HL-60 (cell line): ENCODE data around the gene ELAC2.

ENCODE experiments used
- DNase-seq, 2 experiments: peaks; one replicate each; pipeline ENCODE4 v3.0.0-alpha.2; 2010 to 2020; ENCODE audit warnings: low read depth in 1 of 2, low spot score in 1 of 2
- H3K27ac ChIP-seq: fragments of 250-450 bp; sonication (Bioruptor Pico); replicated peaks from 2 replicates; pipeline ENCODE4 v1.5.1; 2020; ENCODE audit warnings: mild to moderate bottlenecking, moderate library complexity
- H3K27me3 ChIP-seq: fragments of 250-450 bp; sonication (Bioruptor Pico); 2 replicates; pipeline ENCODE4 v1.5.1; 2021; ENCODE audit warnings: mild to moderate bottlenecking, moderate library complexity; ENCODE audit not compliant: insufficient read depth, poor library complexity, severe bottlenecking
- H3K4me3 ChIP-seq: replicated peaks from 2 replicates; pipeline ENCODE4 v1.5.1; 2011; ENCODE audit warnings: mild to moderate bottlenecking, control low read depth, low read length; ENCODE audit not compliant: insufficient read depth
- CTCF ChIP-seq: IDR thresholded peaks from one replicate; pipeline ENCODE4 v1.5.1; 2011; ENCODE audit warnings: low read length, control low read depth, inconsistent platforms; ENCODE audit not compliant: insufficient read depth
- GABPA ChIP-seq: IDR thresholded peaks from 2 replicates; pipeline ENCODE4 v1.6.1; 2012; ENCODE audit warnings: low read depth
- POLR2AphosphoS5 ChIP-seq: IDR thresholded peaks from 2 replicates; pipeline ENCODE4 v1.6.1; 2012; ENCODE audit warnings: low read depth
- SPI1 ChIP-seq: IDR thresholded peaks from 2 replicates; pipeline ENCODE4 v1.6.1; 2012; ENCODE audit warnings: low read depth, mild to moderate bottlenecking, borderline replicate concordance
- TF ChIP-seq, protein P1 (sequence below): IDR thresholded peaks from 2 replicates; pipeline ENCODE4 v1.6.1; 2012; ENCODE audit warnings: low read depth; ENCODE audit not compliant: insufficient replicate concordance

The ELAC2 gene

DNA sequence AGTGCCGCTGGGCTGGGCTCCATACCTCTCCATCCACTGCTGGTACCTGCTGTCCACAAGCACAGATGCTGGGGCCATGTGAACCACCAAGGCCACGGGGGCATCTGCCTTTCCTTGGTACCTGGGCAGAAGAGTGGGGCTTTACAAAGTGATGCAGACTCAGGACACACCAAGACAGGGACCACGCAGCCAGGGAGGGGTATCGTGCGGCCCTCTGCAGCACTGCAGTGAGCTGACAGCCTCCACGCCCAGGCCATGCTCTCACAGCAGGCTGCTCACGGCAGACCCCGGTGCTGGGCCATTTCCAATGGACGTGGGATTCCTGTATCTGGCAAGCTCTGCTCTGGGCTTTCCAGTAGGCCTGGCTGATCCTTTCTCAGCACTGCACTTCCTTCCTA, 14.4 kb downstream of the ELAC2 start:
- H3K27ac ChIP-seq: no peak overlapping the region
- DNase-seq: no peak
- no peaks in the 10 kb centered on the region for H3K27me3 ChIP-seq
- TF ChIP-seq POLR2AphosphoS5 (no peak), SPI1 (no peak), CTCF (no peak), GABPA (no peak)
- TF ChIP-seq, protein P1, sequence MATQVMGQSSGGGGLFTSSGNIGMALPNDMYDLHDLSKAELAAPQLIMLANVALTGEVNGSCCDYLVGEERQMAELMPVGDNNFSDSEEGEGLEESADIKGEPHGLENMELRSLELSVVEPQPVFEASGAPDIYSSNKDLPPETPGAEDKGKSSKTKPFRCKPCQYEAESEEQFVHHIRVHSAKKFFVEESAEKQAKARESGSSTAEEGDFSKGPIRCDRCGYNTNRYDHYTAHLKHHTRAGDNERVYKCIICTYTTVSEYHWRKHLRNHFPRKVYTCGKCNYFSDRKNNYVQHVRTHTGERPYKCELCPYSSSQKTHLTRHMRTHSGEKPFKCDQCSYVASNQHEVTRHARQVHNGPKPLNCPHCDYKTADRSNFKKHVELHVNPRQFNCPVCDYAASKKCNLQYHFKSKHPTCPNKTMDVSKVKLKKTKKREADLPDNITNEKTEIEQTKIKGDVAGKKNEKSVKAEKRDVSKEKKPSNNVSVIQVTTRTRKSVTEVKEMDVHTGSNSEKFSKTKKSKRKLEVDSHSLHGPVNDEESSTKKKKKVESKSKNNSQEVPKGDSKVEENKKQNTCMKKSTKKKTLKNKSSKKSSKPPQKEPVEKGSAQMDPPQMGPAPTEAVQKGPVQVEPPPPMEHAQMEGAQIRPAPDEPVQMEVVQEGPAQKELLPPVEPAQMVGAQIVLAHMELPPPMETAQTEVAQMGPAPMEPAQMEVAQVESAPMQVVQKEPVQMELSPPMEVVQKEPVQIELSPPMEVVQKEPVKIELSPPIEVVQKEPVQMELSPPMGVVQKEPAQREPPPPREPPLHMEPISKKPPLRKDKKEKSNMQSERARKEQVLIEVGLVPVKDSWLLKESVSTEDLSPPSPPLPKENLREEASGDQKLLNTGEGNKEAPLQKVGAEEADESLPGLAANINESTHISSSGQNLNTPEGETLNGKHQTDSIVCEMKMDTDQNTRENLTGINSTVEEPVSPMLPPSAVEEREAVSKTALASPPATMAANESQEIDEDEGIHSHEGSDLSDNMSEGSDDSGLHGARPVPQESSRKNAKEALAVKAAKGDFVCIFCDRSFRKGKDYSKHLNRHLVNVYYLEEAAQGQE: no peak
- H3K4me3 ChIP-seq: no peak overlapping the region

GRCh38 chr17:13002761-13003453, 14.9 kb downstream of the ELAC2 start:
- peak; percentile 35 for TF ChIP-seq CTCF
- TF ChIP-seq POLR2AphosphoS5: no peak
- H3K4me3 ChIP-seq: no peak overlapping the region
- H3K27ac ChIP-seq: no peak overlapping the region
- no peaks in the 10 kb centered on the region for H3K27me3 ChIP-seq
- DNase-seq: no peak

GRCh38 chr17:13001991-13002615, 15.7 kb downstream of the ELAC2 start:
- Histone ChIP-seq H3K27me3 (no peaks in the 10 kb centered on the region), H3K4me3 (no peak overlapping the region), H3K27ac (no peak overlapping the region)
- TF ChIP-seq GABPA (no peak), SPI1 (no peak), POLR2AphosphoS5 (no peak), CTCF (no peak)
- TF ChIP-seq, protein P1: no peak
- DNase-seq: no peak

- H3K4me3 ChIP-seq: no peak overlapping the region
- no peak for DNase-seq
- TF ChIP-seq CTCF (no peak), POLR2AphosphoS5 (no peak), SPI1 (no peak), GABPA (no peak)
- TF ChIP-seq, protein P1: no peak
- no peak overlapping the region for H3K27ac ChIP-seq
- no peaks in the 10 kb centered on the region for H3K27me3 ChIP-seq
Observed at GRCh38 chr17:13000561-13000960, 17.3 kb downstream of the ELAC2 start.
